HG03060 (cell line): ENCODE measurements around the gene NME3.

Experiments used
- ATAC-seq: cut with Tn5 transposase; IDR thresholded peaks from one replicate; pipeline ENCODE4 v1.9.1; 2021; ENCODE audit warnings: low read depth, moderate number of reproducible peaks; ENCODE audit not compliant: unreplicated experiment

Gene NME3

GRCh38 chr16:1770328-1771187 is 785 bp downstream of the NME3 start:
- ATAC-seq, result no peak

- no peak for ATAC-seq
Measured at GRCh38 chr16:1769402-1770300, 1.7 kb downstream of the NME3 start.

GRCh38 chr16:1768767-1769401 is 2.5 kb downstream of the NME3 start:
- ATAC-seq, result no peak

- no peak for ATAC-seq
Measured at GRCh38 chr16:1768061-1768766, 3.1 kb downstream of the NME3 start.

- no peak for ATAC-seq
Measured at GRCh38 chr16:1767116-1767994, 4.0 kb downstream of the NME3 start.

GRCh38 chr16:1766701-1767100 is 4.6 kb downstream of the NME3 start:
- no peak for ATAC-seq

- no peak for ATAC-seq
Measured at GRCh38 chr16:1766231-1766630, 5.1 kb downstream of the NME3 start.

- ATAC-seq, result no peak
Measured at GRCh38 chr16:1765826-1766225, 5.5 kb downstream of the NME3 start.

GRCh38 chr16:1764971-1765370 is 6.4 kb downstream of the NME3 start:
- ATAC-seq, result no peak

- ATAC-seq, result no peak
Measured at GRCh38 chr16:1763521-1764511, 7.5 kb downstream of the NME3 start.

- ATAC-seq, result no peak
Measured at GRCh38 chr16:1762879-1763520, 8.3 kb downstream of the NME3 start.

- no peak for ATAC-seq
Measured at GRCh38 chr16:1762196-1762878, 9.0 kb downstream of the NME3 start.

GRCh38 chr16:1761751-1762150 is 9.6 kb downstream of the NME3 start:
- no peak for ATAC-seq

- ATAC-seq, result no peak
Measured at GRCh38 chr16:1760911-1761310, 10.4 kb downstream of the NME3 start.

GRCh38 chr16:1759511-1759910 is 11.8 kb downstream of the NME3 start:
- no peak for ATAC-seq

GRCh38 chr16:1758923-1759322 is 12.4 kb downstream of the NME3 start:
- ATAC-seq, result no peak
